GM19193 (cell line): ENCODE data around the gene PPIP5K1.

ENCODE experiments used
- POLR2A ChIP-seq: IDR thresholded peaks from 4 replicates; pipeline ENCODE4 v1.6.1; 2011; ENCODE audit not compliant: insufficient read depth, insufficient read length; ENCODE audit errors: extremely low read depth

The PPIP5K1 gene

GRCh38 chr15:43493703-43494472 lies 96.1 kb downstream of the PPIP5K1 start:
- no peak for TF ChIP-seq POLR2A

DNA sequence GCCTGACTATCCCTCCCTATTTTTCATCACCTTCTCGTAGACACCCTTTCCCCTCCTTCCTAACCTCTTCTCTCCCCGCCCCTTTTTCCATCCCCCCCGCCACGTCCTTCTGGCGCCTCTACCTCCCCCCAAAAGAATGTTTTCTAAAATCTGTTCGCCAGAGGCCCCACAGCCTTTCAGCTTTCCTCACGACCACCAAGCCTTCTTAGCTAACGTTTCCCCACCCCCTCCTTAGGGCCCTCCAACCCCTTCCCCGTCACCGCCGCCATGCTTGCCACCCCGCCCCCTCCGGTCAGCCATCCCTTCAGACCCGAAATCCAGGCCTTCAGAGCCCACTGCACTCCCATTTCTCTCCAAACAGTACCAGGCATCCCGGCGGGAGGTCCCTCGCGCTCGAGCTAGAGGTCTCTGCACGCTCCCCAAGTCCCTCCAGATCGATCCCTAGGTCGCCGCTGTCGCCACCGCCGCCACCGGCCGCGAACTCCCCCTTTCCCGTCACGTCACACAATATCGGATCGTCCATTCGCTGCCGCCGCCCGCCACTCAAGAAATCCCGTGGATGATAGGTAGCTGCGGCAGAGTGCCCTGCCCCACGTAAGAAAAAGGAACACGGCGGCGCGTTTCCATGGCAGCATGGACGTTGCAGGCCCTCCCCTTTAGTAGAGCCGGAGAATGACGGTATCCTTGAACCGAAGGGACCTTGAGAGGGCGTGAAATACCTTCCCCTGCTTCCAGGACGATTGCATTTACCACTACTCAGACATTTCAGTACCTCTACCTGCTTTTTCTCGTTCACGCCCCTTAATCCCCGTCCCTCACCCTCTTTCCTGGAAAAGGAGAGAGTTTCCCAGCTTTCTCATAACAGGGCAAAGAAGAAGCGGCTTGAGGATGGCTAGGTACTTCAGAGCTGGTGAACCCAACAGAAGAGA lies 97.1 kb downstream of the PPIP5K1 start, which contains the start of gene TP53BP1:
Gene TP53BP1 (minus strand): TSS at position 484 of the 929 bp plus-strand sequence. CDS start 113 bp downstream, at position 371.
- no peak for TF ChIP-seq POLR2A

DNA sequence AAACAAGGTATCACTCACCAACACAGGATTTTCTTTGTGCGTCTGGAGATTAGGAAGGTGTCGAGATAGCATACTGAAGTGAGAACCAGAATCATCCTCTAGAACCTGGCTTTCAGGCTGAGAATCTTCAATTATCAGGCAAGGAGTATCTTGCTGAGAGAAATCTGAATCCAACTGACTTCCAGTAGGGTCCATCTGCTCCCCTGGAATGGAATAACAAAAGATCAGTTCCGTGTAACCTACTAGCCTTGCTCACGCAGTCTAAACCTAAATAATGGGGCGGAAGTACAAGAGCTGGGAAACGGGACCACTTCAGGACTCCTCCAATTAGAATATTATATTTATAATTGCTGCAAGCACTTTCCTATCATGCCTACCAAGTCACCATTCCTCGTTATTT lies 97.7 kb downstream of the PPIP5K1 start:
- TF ChIP-seq POLR2A: no peak

DNA sequence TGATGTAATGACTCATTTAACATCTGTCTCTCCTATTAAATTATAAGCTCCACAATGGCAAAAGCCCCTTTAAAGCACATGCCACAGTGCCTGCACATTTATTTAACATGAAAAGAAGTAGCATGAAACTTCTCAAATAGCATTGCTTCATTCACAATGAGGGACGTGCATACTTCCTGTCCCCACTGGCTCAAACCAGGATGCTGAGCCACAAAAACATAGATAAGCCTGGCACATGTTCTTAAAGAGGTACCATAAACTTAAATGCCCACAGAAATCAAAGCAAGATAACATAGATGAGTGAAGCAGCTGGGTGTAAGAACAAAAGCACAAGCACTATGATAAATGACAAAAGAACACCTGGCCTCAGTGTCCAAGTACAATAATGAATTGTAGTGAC lies 100.8 kb downstream of the PPIP5K1 start:
- no peak for TF ChIP-seq POLR2A

- TF ChIP-seq POLR2A: no peak
These were observed 101.2 kb downstream of the PPIP5K1 start for GRCh38 chr15:43488790-43489189.

GRCh38 chr15:43487271-43487895 lies 102.6 kb downstream of the PPIP5K1 start:
- no peak for TF ChIP-seq POLR2A

DNA sequence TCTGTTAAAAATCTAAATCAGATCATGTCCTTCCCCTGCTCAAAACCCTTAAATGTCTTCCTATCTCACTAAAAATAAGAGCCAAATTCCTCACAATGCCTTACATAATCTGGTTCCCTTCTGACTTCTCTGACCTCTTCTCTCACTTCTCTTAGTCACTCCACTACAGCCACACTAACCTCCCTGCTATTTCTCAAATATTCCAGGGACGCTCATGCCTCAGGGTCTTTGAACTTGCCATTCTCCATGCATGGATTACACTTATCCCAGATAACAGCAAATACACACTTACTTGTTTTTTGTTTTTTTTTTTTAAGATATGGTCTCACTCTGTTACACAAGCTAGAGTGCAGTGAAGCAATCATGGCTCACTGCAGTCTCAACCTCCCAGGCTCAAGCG lies 105.6 kb downstream of the PPIP5K1 start:
- no peak for TF ChIP-seq POLR2A
